Prostate gland (tissue), 2 donors: ENCODE measurements around the gene SLC24A3. TPM values are rescaled to one million over a fixed set of nuclear protein-coding genes. Genes with fewer than 3 reads are reported as not detected.

Experiments used
- DNase-seq: peaks from one replicate; pipeline ENCODE4 v3.0.0-alpha.2; 2019; ENCODE audit warnings: low spot score
- H3K27ac ChIP-seq, 2 donors: fragments of 200-600 bp; sonication (generic); 2 replicates each; pipeline ENCODE4 v1.5.1; 2017 to 2019
- H3K27me3 ChIP-seq: fragments of 200-600 bp; sonication (generic); replicated peaks from 2 replicates; pipeline ENCODE4 v1.5.1; 2019; ENCODE audit not compliant: insufficient read depth
- H3K36me3 ChIP-seq, 2 donors: fragments of 200-600 bp; sonication (generic); 1 replicate in 1 of 2; 2 replicates in 1 of 2; pipeline versions ENCODE4 v1.5.1 to v1.8.1; 2017 to 2019
- H3K4me1 ChIP-seq: fragments of 200-600 bp; sonication (generic); replicated peaks from 2 replicates; pipeline ENCODE4 v1.5.1; 2019
- H3K4me3 ChIP-seq, 2 donors: fragments of 200-600 bp; sonication (generic); 2 replicates each; pipeline ENCODE4 v1.5.1; 2017 to 2019
- H3K9me3 ChIP-seq: fragments of 200-600 bp; sonication (generic); 2 replicates; pipeline ENCODE4 v1.5.1; 2017
- POLR2A ChIP-seq: fragments of 450-650 bp; IDR thresholded peaks from one replicate; pipeline ENCODE4 v1.6.1; 2016; ENCODE audit warnings: antibody characterized with exemption, mild to moderate bottlenecking
- POLR2AphosphoS5 ChIP-seq: sonication (generic); formaldehyde crosslinking; IDR thresholded peaks from one replicate; pipeline ENCODE4 v1.6.1; 2017; ENCODE audit warnings: antibody characterized with exemption
- WGBS: methylation state at CpG from one replicate; pipeline ENCODE4 v1.1.5; 2018; 5-methylcytosine and 5-hydroxymethylcytosine counted together
- intact Hi-C: fragments of 100-400 bp; cut with DNase I; formaldehyde crosslinking; loops from one replicate; pipeline ENCODE4 v1.14.2; 2022
- total RNA-seq, 2 donors: library from RNA; depleted of rRNA; stranded (reverse); fragments of >200 nt; gene quantifications; one replicate each; pipeline ENCODE4 v1.1.0, GENCODE V29; 2016
- TF ChIP-seq, protein P1 (sequence below), 4 experiments: fragments of 200-600 bp in 2 of 4; fragments of 450-650 bp in 2 of 4; sonication (generic) in 2 of 4; IDR thresholded peaks; 1 replicate in 3 of 4; 2 replicates in 1 of 4; pipeline ENCODE4 v1.5.1; 2016 to 2019; ENCODE audit warnings: antibody characterized with exemption in 4 of 4, mild to moderate bottlenecking in 2 of 4, moderate library complexity in 2 of 4

SLC24A3 gene
- total RNA-seq, 2 donors from 2014 or later, result 4.6 to 8.0 TPM

DNA sequence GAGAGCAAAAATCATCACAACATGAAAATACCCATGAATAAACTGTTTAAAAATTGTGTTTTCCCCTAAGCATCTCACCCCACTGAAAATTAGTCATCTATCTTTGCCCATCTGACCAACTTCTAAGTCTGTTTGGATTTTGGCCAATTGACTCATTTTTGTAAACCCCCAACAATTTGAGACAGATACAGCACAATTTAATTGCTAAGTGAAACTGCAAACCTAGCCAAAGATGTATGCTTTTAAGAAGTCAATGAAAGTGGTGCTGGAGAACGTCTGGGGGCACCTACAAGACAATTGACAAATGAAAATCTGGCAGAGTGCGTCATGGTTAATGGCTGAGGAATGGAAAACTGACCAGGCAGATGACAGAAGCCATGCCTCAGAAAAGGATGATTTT lies 30.9 kb upstream of the SLC24A3 start:
- intact Hi-C loops, result no loop called here
- Histone ChIP-seq H3K4me3 (no peak overlapping the region), H3K4me1 (no peaks in the 10 kb centered on the region), H3K36me3 (no peaks in the 10 kb centered on the region), H3K27me3 (no peaks in the 10 kb centered on the region), H3K9me3 (no peaks in the 10 kb centered on the region), H3K27ac (no peak overlapping the region)
- DNase-seq, result no peak
- no peak for TF ChIP-seq POLR2AphosphoS5
- TF ChIP-seq POLR2A, result no peak
- TF ChIP-seq, protein P1, sequence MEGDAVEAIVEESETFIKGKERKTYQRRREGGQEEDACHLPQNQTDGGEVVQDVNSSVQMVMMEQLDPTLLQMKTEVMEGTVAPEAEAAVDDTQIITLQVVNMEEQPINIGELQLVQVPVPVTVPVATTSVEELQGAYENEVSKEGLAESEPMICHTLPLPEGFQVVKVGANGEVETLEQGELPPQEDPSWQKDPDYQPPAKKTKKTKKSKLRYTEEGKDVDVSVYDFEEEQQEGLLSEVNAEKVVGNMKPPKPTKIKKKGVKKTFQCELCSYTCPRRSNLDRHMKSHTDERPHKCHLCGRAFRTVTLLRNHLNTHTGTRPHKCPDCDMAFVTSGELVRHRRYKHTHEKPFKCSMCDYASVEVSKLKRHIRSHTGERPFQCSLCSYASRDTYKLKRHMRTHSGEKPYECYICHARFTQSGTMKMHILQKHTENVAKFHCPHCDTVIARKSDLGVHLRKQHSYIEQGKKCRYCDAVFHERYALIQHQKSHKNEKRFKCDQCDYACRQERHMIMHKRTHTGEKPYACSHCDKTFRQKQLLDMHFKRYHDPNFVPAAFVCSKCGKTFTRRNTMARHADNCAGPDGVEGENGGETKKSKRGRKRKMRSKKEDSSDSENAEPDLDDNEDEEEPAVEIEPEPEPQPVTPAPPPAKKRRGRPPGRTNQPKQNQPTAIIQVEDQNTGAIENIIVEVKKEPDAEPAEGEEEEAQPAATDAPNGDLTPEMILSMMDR (IDR thresholded peaks at IDR 0.05), result no peak
- WGBS, result 54% methylated on average over 2 of the region's 2 CpGs

GRCh38 chr20:19185083-19185482 lies 27.4 kb upstream of the SLC24A3 start:
- TF ChIP-seq, protein P1 (IDR thresholded peaks at IDR 0.05), result peak in 1 of 4 experiments; percentile 5
- TF ChIP-seq POLR2AphosphoS5, result no peak
- Histone ChIP-seq H3K27me3 (no peaks in the 10 kb centered on the region), H3K9me3 (no peaks in the 10 kb centered on the region), H3K27ac (no peak overlapping the region), H3K4me3 (no peak overlapping the region), H3K36me3 (no peaks in the 10 kb centered on the region), H3K4me1 (no peaks in the 10 kb centered on the region)
- DNase-seq, result no peak
- intact Hi-C loops, result no loop called here

GRCh38 chr20:19193349-19193748 lies 19.1 kb upstream of the SLC24A3 start:
- no peak for DNase-seq
- H3K4me1 ChIP-seq, result no peaks in the 10 kb centered on the region
- H3K27me3 ChIP-seq, result no peaks in the 10 kb centered on the region
- H3K9me3 ChIP-seq, result no peaks in the 10 kb centered on the region
- TF ChIP-seq POLR2A (no peak), POLR2AphosphoS5 (no peak)
- TF ChIP-seq, protein P1 (IDR thresholded peaks at IDR 0.05), result no peak
- H3K27ac ChIP-seq, result no peak overlapping the region
- intact Hi-C loops, result no loop called here
- no peaks in the 10 kb centered on the region for H3K36me3 ChIP-seq
- H3K4me3 ChIP-seq, result no peak overlapping the region
- WGBS, result 35% methylated on average over 5 of the region's 5 CpGs

- H3K27ac ChIP-seq, result no peak overlapping the region
- DNase-seq, result peak; percentile 62
- H3K4me1 ChIP-seq, result no peaks in the 10 kb centered on the region
- intact Hi-C loops, result loop anchor here (2.0 to 5.0 kb wide), 3 partner anchors 383 to 569 kb away; no protein-coding TSS in a partner anchor
- TF ChIP-seq POLR2AphosphoS5, result no peak
- TF ChIP-seq, protein P1 (IDR thresholded peaks at IDR 0.05), result peak; percentile 84 to 96 (median 90)
- WGBS, result 18% methylated on average over 8 of the region's 8 CpGs
- no peak overlapping the region for H3K4me3 ChIP-seq
- H3K36me3 ChIP-seq, result no peaks in the 10 kb centered on the region
- no peaks in the 10 kb centered on the region for H3K27me3 ChIP-seq
- H3K9me3 ChIP-seq, result no peaks in the 10 kb centered on the region
Measured at GRCh38 chr20:19205981-19206396, 6.5 kb upstream of the SLC24A3 start.

- WGBS, result 100% methylated on average over 1 of the region's 1 CpG
Measured at GRCh38 chr20:19207541-19207940, 4.9 kb upstream of the SLC24A3 start.

More at GRCh38 chr20:19207541-19207940, 4.9 kb upstream of the SLC24A3 start:
- Histone ChIP-seq H3K27me3 (no peaks in the 10 kb centered on the region), H3K4me1 (no peaks in the 10 kb centered on the region), H3K9me3 (no peaks in the 10 kb centered on the region), H3K4me3 (no peak overlapping the region), H3K27ac (no peak overlapping the region), H3K36me3 (no peaks in the 10 kb centered on the region)
- intact Hi-C loops, result loop anchor here (2.0 to 5.0 kb wide), 3 partner anchors 381 to 570 kb away; no protein-coding TSS in a partner anchor
- TF ChIP-seq, protein P1 (IDR thresholded peaks at IDR 0.05), result no peak
- no peak for TF ChIP-seq POLR2A
- TF ChIP-seq POLR2AphosphoS5, result no peak
- no peak for DNase-seq
